Mesenteric fat pad (tissue), 1 donor: ENCODE data around the gene TIMM23. TPM values are rescaled to one million over a fixed set of nuclear protein-coding genes. Genes with fewer than 3 reads are reported as not detected.
"Not testable (repeated sequence)": the region's sequence is repeated elsewhere in the genome, so short reads cannot be mapped to it uniquely, and the experiment has no call there.

Experiments used
- DNase-seq: peaks from one replicate; pipeline ENCODE4 v3.0.0-alpha.2; 2020; ENCODE audit warnings: low spot score
- total RNA-seq: library from RNA; stranded (reverse); fragmentation: NEBNext Ultra II Directional; extraction: Animal tissue kit (Norgen Biotek cat#: 25700); gene quantifications from one replicate; pipeline ENCODE4 v1.2.1, GENCODE V29; 2021
- donor health status: DM: yes; HTN: yes; CAD: no.

Gene TIMM23
- total RNA-seq, 1 donor from 2014 or later: 55.4 TPM

- not testable (repeated sequence) for DNase-seq
Measured at GRCh38 chr10:45985590-45985989, 13.3 kb downstream of the TIMM23 start.

- DNase-seq: no peak
Measured at GRCh38 chr10:45997557-45997956, 25.3 kb downstream of the TIMM23 start.

DNA sequence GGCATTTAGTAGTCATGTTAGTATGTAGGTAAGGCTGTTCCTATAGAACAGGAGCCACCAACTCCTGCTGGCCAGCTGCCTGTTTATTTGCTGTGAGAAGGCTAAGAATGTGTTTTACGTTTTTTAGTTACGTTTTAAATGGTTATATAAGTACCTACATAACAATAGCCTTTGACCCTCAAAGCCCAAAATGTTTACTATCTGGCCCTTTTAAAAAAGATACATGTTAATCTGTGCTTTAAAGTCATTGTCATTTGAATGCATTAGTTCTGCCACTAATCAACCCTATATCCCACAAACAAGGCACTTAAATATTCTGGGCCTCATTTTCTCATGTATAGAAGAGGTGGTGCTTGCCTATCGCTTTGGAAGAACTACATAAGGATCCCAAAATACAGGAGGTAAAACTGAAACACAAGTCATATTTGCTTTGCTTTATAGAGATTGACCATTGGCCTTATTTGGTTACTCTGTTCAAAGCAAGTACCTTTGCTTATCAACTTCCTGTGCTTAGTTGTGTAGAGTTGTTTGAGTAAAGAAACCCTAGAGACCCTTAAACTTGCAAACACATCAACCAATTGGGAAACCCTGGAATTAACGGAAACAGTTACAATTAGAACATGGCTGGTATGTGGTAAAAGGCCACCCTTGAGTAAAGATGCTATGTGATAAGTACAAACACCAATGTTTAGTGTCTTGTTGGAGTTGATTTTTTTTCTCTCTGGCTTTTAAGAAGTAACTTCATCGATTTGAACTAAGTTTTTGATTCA is 25.9 kb downstream of the TIMM23 start:
- DNase-seq: no peak

DNA sequence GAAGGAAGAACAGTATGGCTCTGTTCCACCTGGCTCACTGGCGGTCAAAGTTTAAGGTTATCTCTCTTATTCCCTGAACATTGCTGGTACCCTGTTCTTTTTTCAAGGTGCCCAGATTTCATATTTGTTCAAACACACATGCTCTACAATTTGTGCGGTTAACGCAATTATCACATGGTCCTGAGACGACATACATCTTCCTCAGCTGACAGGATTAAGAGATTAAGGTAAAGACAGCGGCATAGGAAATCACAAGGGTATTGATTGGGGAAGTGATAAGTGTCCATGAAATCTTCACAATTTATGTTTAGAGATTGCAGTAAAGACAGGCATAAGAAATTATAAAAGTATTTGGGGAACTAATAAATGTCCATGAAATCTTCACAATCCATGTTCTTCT is 27.7 kb downstream of the TIMM23 start:
- not testable (repeated sequence) for DNase-seq

DNA sequence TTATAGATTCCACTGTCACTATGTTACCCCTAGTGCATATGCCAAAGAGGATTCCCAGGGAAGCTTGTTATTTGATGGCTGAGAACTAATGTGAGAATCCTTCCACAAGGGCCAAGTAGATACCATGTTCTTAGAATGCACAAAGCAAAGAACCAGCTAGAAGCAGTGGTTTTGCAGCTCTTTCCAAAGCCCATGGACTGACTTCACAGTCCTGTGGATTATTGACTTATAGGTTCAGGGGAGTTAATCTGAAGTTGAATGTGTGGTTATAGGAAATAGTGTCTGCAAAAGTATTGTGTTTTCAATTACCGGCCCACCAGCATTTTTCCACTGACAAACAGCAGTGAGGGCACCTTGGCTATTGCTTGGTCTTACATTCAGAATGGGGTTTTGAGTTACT is 28.2 kb downstream of the TIMM23 start:
- no peak for DNase-seq

GRCh38 chr10:46001187-46001756 is 29.0 kb downstream of the TIMM23 start:
- DNase-seq: no peak

DNA sequence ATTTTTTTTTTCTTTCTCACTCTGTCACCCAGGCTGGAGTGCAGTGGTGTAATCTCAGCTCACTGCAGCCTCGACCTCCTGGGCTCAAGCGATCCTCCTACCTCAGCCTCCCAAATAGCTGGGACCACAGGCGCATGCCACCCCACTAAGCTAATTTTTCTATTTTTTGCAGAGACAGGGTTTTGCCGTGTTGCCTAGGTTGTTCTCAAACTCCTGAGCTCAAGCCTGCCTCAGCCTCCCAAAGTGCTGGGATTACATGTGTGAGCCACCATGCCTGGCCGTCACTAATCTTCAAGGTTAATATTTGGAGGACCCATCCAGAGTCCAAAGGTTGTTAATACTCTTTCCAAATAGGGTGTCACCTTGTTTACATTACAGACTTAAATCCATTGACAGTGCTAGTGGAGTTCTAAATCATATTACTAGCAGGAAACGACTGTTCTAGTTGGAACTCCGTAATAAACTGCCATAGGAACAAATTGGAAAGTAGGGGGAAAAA is 29.9 kb downstream of the TIMM23 start:
- not testable (repeated sequence) for DNase-seq

GRCh38 chr10:46002916-46003693 is 30.8 kb downstream of the TIMM23 start:
- no peak for DNase-seq

- DNase-seq: no peak
Measured at GRCh38 chr10:46004963-46005362, 32.7 kb downstream of the TIMM23 start.

DNA sequence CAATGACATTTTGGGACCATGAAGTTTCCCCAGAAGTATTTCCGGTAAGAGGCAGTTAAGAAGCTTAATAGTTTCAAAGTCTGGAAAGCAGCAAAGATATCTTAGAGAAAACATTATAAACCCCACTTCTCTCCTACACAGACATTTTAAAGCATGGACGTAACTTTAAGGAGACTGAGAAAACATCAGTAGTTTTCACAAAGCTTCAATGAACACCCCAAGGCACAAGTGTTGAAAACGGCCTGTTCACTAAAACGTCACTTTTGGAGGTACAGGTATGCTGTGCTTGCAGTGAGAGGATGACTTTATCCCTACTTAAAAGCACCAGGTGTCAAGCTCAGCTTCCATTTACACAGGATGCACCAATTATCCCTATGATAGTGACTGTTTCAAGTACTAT is 33.1 kb downstream of the TIMM23 start:
- DNase-seq: no peak

DNA sequence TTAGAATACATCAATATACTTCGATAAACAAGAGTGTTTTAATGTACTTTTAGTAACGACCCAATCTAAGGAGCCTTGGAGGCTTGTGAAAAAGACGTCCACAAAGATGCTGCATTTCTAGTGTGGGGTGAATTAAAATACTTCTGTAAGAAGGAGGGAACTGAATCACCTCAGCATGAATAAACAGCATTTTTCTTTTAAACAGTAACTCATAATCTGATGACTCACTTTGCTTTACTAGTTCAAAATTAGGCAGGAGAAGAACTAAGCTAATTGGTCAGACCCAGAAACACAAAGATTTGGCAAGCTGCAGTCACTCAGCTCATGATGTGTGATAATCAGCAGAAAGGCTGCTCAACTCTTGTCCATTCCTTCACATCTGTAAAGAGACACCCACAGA is 33.9 kb downstream of the TIMM23 start:
- no peak for DNase-seq

DNA sequence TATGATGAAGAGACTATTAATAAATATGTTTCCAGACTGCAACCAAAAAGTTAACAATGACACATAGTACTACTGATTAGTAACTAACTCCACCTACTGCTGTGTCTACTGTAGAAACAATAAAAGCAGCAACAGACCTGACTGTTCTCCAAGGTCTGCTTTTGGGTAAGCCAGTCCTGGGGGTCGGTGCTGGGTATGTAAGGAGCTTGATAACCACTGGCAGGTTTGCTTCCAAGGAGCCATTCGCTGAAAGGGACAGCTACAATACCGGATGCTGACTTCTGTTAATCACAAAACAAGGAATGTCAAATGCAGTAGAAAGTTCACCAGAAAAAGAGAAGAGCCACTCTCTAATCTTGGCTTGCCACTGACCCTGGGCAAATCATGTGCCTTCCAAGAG is 40.5 kb downstream of the TIMM23 start:
- no peak for DNase-seq

- DNase-seq: no peak
Measured at GRCh38 chr10:46014206-46014605, 41.9 kb downstream of the TIMM23 start.

- no peak for DNase-seq
Measured at GRCh38 chr10:46014683-46015405, 42.6 kb downstream of the TIMM23 start.

- DNase-seq: no peak
Measured at GRCh38 chr10:46016190-46016589, 43.9 kb downstream of the TIMM23 start.

DNA sequence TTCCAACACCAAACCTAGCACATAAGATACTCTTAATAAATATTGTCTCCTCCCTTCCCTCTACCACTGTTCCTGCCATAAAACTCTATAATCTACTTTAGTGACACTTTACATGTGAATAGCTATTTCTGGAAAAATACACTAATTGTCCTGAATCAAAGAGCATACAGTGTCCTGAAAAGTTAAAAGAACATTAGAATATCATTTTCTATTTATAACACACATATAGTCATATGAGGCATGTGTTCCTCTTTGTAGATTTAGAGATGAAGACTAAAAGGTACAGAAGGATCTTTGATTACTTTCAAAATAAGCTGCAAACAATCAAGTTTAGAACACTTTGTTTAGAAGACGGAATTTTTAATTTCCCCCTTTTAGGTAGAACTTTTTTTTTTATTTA is 44.5 kb downstream of the TIMM23 start:
- no peak for DNase-seq

- DNase-seq: no peak
Measured at GRCh38 chr10:46017733-46018132, 45.4 kb downstream of the TIMM23 start.

DNA sequence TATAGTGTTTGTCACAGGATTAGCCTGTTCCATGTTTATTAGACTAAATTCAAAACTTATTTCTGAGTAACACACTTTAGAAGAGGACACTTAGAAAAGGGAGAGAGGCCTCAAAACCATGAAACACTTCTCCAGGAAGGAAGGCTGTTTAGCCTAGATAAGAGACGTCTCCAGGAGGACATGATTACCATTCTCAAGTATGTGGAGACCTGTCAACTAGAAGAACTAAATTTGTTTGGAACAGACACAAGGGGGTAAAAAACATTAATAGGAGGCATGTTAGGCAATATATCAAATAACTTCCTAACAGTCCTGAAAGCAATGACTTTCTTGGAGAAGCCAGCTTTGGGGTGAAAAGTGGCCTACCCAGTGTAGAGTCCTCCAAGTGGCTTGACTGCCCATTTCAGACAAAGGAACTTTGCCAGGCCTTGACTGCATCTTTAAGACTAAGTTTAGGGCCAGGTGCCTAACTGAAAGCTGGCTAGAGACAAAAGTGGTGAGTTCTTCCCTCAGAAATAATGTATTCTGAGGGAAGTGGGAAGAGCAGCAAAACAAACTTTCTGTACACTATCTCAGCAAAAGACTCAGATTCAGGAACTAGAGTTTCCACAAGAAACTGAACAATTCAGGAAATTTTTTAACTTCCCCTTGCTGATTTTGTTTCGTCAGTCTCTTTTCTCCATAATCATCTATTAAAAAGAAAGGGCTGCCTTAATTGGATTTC is 46.3 kb downstream of the TIMM23 start:
- DNase-seq: no peak

GRCh38 chr10:46019177-46019528 is 46.9 kb downstream of the TIMM23 start:
- no peak for DNase-seq

- no peak for DNase-seq
Measured at GRCh38 chr10:46019569-46020343, 47.5 kb downstream of the TIMM23 start.
